GM23338 (cell line): ENCODE results near the gene DBH. TPM values are rescaled to one million over a fixed set of nuclear protein-coding genes. Genes with fewer than 3 reads are reported as not detected.
A peak's percentile ranks its signal among the peaks of the same experiment; 100 is the strongest.

ENCODE experiments used
- ATAC-seq: fragments of 200-7000 bp; cut with Tn5 transposase; 3 replicates; pipeline ENCODE4 v1.9.1; 2020
- DNase-seq: peaks from one replicate; pipeline ENCODE4 v3.0.0-alpha.2; 2015; ENCODE audit warnings: low spot score
- H2AFZ ChIP-seq: fragments of 200-600 bp; sonication (generic); 2 replicates; pipeline ENCODE4 v1.8.0; 2016; ENCODE audit warnings: antibody characterized with exemption, mild to moderate bottlenecking, moderate library complexity
- H3F3A ChIP-seq: fragments of 200-600 bp; sonication (generic); replicated peaks from 2 replicates; pipeline ENCODE4 v1.8.0; 2017; ENCODE audit warnings: antibody characterized with exemption, mixed run types, low read depth
- H3K27ac ChIP-seq: fragments of 200-600 bp; sonication (generic); 2 replicates; pipeline ENCODE4 v1.6.1; 2016; ENCODE audit warnings: low read depth
- H3K27me3 ChIP-seq: fragments of 200-600 bp; sonication (generic); 2 replicates; pipeline ENCODE4 v1.8.0; 2016; ENCODE audit warnings: mild to moderate bottlenecking, mixed run types, moderate library complexity; ENCODE audit not compliant: insufficient read depth
- H3K36me3 ChIP-seq: fragments of 200-600 bp; sonication (generic); 2 replicates; pipeline ENCODE4 v1.8.0; 2016; ENCODE audit warnings: mild to moderate bottlenecking; ENCODE audit not compliant: insufficient read depth
- H3K4me1 ChIP-seq: fragments of 200-600 bp; sonication (generic); 2 replicates; pipeline ENCODE4 v1.8.0; 2016; ENCODE audit warnings: mild to moderate bottlenecking, moderate library complexity; ENCODE audit not compliant: insufficient read depth
- H3K4me2 ChIP-seq: fragments of 200-600 bp; sonication (generic); 2 replicates; pipeline ENCODE4 v1.7.1; 2017; ENCODE audit warnings: mixed run types
- H3K4me3 ChIP-seq: fragments of 200-600 bp; sonication (generic); 2 replicates; pipeline ENCODE4 v1.6.1; 2016; ENCODE audit warnings: mixed run types
- H3K79me2 ChIP-seq: fragments of 200-600 bp; sonication (generic); replicated peaks from 2 replicates; pipeline ENCODE4 v1.8.0; 2017; ENCODE audit warnings: mild to moderate bottlenecking; ENCODE audit not compliant: insufficient read depth
- H3K9me2 ChIP-seq: fragments of 200-600 bp; sonication (generic); 2 replicates; pipeline ENCODE4 v1.8.0; 2017; ENCODE audit not compliant: insufficient read depth
- H4K20me1 ChIP-seq: fragments of 200-600 bp; sonication (generic); replicated peaks from 2 replicates; pipeline ENCODE4 v1.8.0; 2017; ENCODE audit warnings: mild to moderate bottlenecking; ENCODE audit not compliant: insufficient read depth
- H3K27ac Mint-ChIP-seq: 2 replicates; pipeline ENCODE4 v1.8.0; 2020; ENCODE audit warnings: inconsistent platforms, mild to moderate bottlenecking, moderate library complexity, mixed read lengths
- H3K27me3 Mint-ChIP-seq: 3 replicates; pipeline ENCODE4 v1.8.0; 2022; ENCODE audit warnings: low read depth, mild to moderate bottlenecking, moderate library complexity, mixed read lengths, inconsistent platforms; ENCODE audit not compliant: insufficient read depth, poor library complexity
- H3K36me3 Mint-ChIP-seq: 3 replicates; pipeline ENCODE4 v1.8.0; 2021; ENCODE audit warnings: low read depth, mild to moderate bottlenecking, inconsistent platforms, moderate library complexity, mixed read lengths
- H3K4me1 Mint-ChIP-seq: 3 replicates; pipeline ENCODE4 v1.8.0; 2020; ENCODE audit warnings: mild to moderate bottlenecking, inconsistent platforms, mixed read lengths
- H3K4me3 Mint-ChIP-seq: 3 replicates; pipeline ENCODE4 v1.8.0; 2021; ENCODE audit warnings: moderate library complexity, mild to moderate bottlenecking, inconsistent platforms, mixed read lengths
- H3K9me3 Mint-ChIP-seq: 3 replicates; pipeline ENCODE4 v1.8.0; 2020; ENCODE audit warnings: moderate library complexity, mild to moderate bottlenecking, inconsistent platforms, mixed read lengths
- CREB1 ChIP-seq: fragments of 250-450 bp; sonication (Bioruptor Pico); IDR thresholded peaks from 2 replicates; pipeline ENCODE4 v1.5.0; 2020; ENCODE audit warnings: low read depth, mild to moderate bottlenecking, moderate library complexity
- EZH2 ChIP-seq: fragments of 200-600 bp; sonication (generic); IDR thresholded peaks from one replicate; pipeline ENCODE4 v1.8.0; 2017; ENCODE audit warnings: antibody characterized with exemption, mild to moderate bottlenecking, low read depth; ENCODE audit not compliant: unreplicated experiment
- EZH2phosphoT487 ChIP-seq: fragments of 200-600 bp; sonication (generic); IDR thresholded peaks from one replicate; pipeline ENCODE4 v1.8.1; 2018; ENCODE audit warnings: antibody characterized with exemption; ENCODE audit not compliant: unreplicated experiment
- JUNB ChIP-seq: IDR thresholded peaks from one replicate; pipeline ENCODE4 v1.6.1; 2016; ENCODE audit warnings: antibody characterized with exemption; ENCODE audit not compliant: unreplicated experiment
- NANOG ChIP-seq: IDR thresholded peaks from 2 replicates; pipeline ENCODE4 v1.6.1; 2016; ENCODE audit warnings: antibody characterized with exemption, borderline replicate concordance
- POLR2AphosphoS5 ChIP-seq: IDR thresholded peaks from 2 replicates; pipeline ENCODE4 v1.6.1; 2016; ENCODE audit warnings: antibody characterized with exemption, low read depth
- ZNF114 ChIP-seq: fragments of 250-450 bp; sonication (Bioruptor Pico); IDR thresholded peaks from 2 replicates; pipeline ENCODE4 v1.5.0; 2020; ENCODE audit warnings: mild to moderate bottlenecking, moderate library complexity
- ZNF331 ChIP-seq: fragments of 250-450 bp; sonication (Bioruptor Pico); IDR thresholded peaks from 2 replicates; pipeline ENCODE4 v1.5.0; 2020; ENCODE audit warnings: low read depth, mild to moderate bottlenecking, moderate library complexity
- polyA plus RNA-seq: library from polyadenylated mRNA; unstranded; fragments of >200 nt; fragmentation: Nextera tagmentation; extraction: Ambion mirVana; gene quantifications from 2 replicates; pipeline ENCODE4 v1.2.1, GENCODE V29; 2016
- total RNA-seq: library from RNA; depleted of rRNA; stranded (reverse); fragments of >200 nt; shearing (Covaris generic); gene quantifications from 2 replicates; pipeline ENCODE4 v1.2.3, GENCODE V29; 2014
- TF ChIP-seq, protein P1 (sequence below), 2 experiments: fragments of 200-600 bp in 1 of 2; sonication (generic) in 1 of 2; conservative IDR thresholded peaks; 2 replicates each; pipeline versions ENCODE4 v1.5.1 to v1.6.1; 2016 to 2017; ENCODE audit warnings: antibody characterized with exemption in 2 of 2, low read depth in 2 of 2, mild to moderate bottlenecking in 2 of 2, moderate library complexity in 1 of 2
- TF ChIP-seq, protein P2 (sequence below): fragments of 250-450 bp; sonication (Bioruptor Pico); IDR thresholded peaks from 2 replicates; pipeline ENCODE4 v1.5.0; 2020; ENCODE audit warnings: mild to moderate bottlenecking, moderate library complexity
- TF ChIP-seq, protein P3 (sequence below): IDR thresholded peaks from 2 replicates; pipeline ENCODE4 v1.6.1; 2016; ENCODE audit warnings: antibody characterized with exemption

The DBH gene
- total and polyA plus RNA-seq, 2 experiments from 2014 or later, result 0.08 to 0.24 TPM

DNA sequence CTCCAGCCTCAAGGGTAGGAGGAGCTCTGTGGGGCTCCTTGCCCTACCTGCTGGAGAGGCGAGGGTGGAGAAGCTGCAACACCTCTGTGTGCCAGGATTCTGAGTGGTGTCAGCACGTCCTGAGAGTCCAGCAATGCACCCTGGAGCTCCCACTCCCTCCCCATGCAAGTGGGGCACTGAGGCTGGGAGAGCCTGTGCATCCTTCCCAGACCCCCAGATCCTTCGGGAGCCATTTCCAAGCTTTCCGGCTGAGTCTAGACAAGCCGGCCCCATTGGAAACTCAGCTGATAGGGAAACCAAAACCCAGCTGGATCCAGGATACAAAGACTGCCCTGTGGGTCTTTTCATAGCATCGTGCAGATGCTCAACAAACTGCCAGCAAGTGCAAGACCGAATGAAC lies 28.8 kb upstream of the DBH start:
- no peaks in the 10 kb centered on the region for H3K9me3 Mint-ChIP-seq
- H3K4me3 Mint-ChIP-seq, result no peak overlapping the region
- no peak overlapping the region for H2AFZ ChIP-seq
- no peak overlapping the region for H3K4me2 ChIP-seq
- peaks cover 15% of the 10 kb centered on the region for H3K27me3 ChIP-seq
- TF ChIP-seq ZNF114 (CRISPR knock-in tag) (no peak), POLR2AphosphoS5 (no peak)
- H3K4me1 ChIP-seq, result no peaks in the 10 kb centered on the region; the same call in 1 of the 2 replicates
- no peak overlapping the region for H3K27ac Mint-ChIP-seq
- H3K27ac ChIP-seq, result no peak overlapping the region
- H3K27me3 Mint-ChIP-seq, result peaks cover 17% of the 10 kb centered on the region
- no peaks in the 10 kb centered on the region for H3K9me2 ChIP-seq
- no peaks in the 10 kb centered on the region for H3K79me2 ChIP-seq
- DNase-seq (no peak), ATAC-seq (no peak)
- H3K4me3 ChIP-seq, result no peak overlapping the region
- H3K4me1 Mint-ChIP-seq, result peaks cover 21% of the 10 kb centered on the region
- H3K36me3 Mint-ChIP-seq, result no peaks in the 10 kb centered on the region
- H3K36me3 ChIP-seq, result no peaks in the 10 kb centered on the region
- H3F3A ChIP-seq, result no peaks in the 10 kb centered on the region
- no peaks in the 10 kb centered on the region for H4K20me1 ChIP-seq

DNA sequence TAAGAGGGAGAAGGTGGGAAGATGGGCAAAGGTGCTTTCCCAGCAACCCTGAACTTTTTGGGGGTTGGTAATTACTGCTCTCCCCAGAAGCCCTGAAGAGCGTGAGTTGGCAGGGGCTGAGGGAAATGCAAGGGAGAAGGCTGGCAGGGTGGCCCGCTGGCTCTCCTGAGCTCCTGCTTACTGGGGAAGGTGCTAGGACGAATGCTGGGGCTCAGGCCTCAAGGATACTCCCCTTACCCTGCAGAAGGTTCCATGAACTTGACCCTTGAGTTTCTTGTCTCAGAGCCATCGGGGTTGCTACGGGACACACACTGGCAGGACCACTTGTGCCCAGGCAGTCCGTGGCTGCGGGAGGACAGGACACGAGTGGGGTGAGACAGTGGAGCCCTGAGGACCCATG lies 28.2 kb upstream of the DBH start:
- H3K27ac Mint-ChIP-seq, result no peak overlapping the region
- no peaks in the 10 kb centered on the region for H3F3A ChIP-seq
- H3K4me2 ChIP-seq, result no peak overlapping the region
- no peaks in the 10 kb centered on the region for H3K36me3 ChIP-seq
- H2AFZ ChIP-seq, result no peak overlapping the region
- no peaks in the 10 kb centered on the region for H3K36me3 Mint-ChIP-seq
- H3K4me1 Mint-ChIP-seq, result peaks cover 17% of the 10 kb centered on the region
- ATAC-seq (no peak), DNase-seq (no peak)
- H3K4me3 Mint-ChIP-seq, result peak overlapping the region; percentile 58; the same call in 2 of the 3 replicates
- no peak overlapping the region for H3K4me3 ChIP-seq
- H4K20me1 ChIP-seq, result no peaks in the 10 kb centered on the region
- H3K79me2 ChIP-seq, result no peaks in the 10 kb centered on the region
- no peak overlapping the region for H3K27ac ChIP-seq
- no peaks in the 10 kb centered on the region; the same call in 1 of the 2 replicates for H3K4me1 ChIP-seq
- peaks cover 17% of the 10 kb centered on the region for H3K27me3 Mint-ChIP-seq
- H3K9me2 ChIP-seq, result no peaks in the 10 kb centered on the region
- H3K9me3 Mint-ChIP-seq, result no peaks in the 10 kb centered on the region
- peaks cover 15% of the 10 kb centered on the region for H3K27me3 ChIP-seq
- TF ChIP-seq JUNB, result no peak
- TF ChIP-seq ZNF114 (CRISPR knock-in tag), result no peak
- TF ChIP-seq EZH2phosphoT487, result no peak
- TF ChIP-seq, protein P1, sequence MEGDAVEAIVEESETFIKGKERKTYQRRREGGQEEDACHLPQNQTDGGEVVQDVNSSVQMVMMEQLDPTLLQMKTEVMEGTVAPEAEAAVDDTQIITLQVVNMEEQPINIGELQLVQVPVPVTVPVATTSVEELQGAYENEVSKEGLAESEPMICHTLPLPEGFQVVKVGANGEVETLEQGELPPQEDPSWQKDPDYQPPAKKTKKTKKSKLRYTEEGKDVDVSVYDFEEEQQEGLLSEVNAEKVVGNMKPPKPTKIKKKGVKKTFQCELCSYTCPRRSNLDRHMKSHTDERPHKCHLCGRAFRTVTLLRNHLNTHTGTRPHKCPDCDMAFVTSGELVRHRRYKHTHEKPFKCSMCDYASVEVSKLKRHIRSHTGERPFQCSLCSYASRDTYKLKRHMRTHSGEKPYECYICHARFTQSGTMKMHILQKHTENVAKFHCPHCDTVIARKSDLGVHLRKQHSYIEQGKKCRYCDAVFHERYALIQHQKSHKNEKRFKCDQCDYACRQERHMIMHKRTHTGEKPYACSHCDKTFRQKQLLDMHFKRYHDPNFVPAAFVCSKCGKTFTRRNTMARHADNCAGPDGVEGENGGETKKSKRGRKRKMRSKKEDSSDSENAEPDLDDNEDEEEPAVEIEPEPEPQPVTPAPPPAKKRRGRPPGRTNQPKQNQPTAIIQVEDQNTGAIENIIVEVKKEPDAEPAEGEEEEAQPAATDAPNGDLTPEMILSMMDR (conservative IDR thresholded peaks at IDR 0.05; ENCODE audit: low read depth in 2 of 2), result no peak
- TF ChIP-seq EZH2, result no peak
- TF ChIP-seq, protein P2, sequence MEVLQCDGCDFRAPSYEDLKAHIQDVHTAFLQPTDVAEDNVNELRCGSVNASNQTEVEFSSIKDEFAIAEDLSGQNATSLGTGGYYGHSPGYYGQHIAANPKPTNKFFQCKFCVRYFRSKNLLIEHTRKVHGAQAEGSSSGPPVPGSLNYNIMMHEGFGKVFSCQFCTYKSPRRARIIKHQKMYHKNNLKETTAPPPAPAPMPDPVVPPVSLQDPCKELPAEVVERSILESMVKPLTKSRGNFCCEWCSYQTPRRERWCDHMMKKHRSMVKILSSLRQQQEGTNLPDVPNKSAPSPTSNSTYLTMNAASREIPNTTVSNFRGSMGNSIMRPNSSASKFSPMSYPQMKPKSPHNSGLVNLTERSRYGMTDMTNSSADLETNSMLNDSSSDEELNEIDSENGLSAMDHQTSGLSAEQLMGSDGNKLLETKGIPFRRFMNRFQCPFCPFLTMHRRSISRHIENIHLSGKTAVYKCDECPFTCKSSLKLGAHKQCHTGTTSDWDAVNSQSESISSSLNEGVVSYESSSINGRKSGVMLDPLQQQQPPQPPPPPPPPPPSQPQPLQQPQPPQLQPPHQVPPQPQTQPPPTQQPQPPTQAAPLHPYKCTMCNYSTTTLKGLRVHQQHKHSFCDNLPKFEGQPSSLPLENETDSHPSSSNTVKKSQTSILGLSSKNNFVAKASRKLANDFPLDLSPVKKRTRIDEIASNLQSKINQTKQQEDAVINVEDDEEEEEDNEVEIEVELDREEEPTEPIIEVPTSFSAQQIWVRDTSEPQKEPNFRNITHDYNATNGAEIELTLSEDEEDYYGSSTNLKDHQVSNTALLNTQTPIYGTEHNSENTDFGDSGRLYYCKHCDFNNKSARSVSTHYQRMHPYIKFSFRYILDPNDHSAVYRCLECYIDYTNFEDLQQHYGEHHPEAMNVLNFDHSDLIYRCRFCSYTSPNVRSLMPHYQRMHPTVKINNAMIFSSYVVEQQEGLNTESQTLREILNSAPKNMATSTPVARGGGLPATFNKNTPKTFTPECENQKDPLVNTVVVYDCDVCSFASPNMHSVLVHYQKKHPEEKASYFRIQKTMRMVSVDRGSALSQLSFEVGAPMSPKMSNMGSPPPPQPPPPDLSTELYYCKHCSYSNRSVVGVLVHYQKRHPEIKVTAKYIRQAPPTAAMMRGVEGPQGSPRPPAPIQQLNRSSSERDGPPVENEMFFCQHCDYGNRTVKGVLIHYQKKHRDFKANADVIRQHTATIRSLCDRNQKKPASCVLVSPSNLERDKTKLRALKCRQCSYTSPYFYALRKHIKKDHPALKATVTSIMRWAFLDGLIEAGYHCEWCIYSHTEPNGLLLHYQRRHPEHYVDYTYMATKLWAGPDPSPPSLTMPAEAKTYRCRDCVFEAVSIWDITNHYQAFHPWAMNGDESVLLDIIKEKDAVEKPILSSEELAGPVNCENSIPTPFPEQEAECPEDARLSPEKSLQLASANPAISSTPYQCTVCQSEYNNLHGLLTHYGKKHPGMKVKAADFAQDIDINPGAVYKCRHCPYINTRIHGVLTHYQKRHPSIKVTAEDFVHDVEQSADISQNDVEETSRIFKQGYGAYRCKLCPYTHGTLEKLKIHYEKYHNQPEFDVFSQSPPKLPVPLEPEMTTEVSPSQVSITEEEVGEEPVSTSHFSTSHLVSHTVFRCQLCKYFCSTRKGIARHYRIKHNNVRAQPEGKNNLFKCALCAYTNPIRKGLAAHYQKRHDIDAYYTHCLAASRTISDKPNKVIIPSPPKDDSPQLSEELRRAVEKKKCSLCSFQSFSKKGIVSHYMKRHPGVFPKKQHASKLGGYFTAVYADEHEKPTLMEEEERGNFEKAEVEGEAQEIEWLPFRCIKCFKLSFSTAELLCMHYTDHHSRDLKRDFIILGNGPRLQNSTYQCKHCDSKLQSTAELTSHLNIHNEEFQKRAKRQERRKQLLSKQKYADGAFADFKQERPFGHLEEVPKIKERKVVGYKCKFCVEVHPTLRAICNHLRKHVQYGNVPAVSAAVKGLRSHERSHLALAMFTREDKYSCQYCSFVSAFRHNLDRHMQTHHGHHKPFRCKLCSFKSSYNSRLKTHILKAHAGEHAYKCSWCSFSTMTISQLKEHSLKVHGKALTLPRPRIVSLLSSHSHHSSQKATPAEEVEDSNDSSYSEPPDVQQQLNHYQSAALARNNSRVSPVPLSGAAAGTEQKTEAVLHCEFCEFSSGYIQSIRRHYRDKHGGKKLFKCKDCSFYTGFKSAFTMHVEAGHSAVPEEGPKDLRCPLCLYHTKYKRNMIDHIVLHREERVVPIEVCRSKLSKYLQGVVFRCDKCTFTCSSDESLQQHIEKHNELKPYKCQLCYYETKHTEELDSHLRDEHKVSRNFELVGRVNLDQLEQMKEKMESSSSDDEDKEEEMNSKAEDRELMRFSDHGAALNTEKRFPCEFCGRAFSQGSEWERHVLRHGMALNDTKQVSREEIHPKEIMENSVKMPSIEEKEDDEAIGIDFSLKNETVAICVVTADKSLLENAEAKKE (CRISPR knock-in tag), result no peak
- TF ChIP-seq ZNF331, result no peak
- TF ChIP-seq, protein P3, sequence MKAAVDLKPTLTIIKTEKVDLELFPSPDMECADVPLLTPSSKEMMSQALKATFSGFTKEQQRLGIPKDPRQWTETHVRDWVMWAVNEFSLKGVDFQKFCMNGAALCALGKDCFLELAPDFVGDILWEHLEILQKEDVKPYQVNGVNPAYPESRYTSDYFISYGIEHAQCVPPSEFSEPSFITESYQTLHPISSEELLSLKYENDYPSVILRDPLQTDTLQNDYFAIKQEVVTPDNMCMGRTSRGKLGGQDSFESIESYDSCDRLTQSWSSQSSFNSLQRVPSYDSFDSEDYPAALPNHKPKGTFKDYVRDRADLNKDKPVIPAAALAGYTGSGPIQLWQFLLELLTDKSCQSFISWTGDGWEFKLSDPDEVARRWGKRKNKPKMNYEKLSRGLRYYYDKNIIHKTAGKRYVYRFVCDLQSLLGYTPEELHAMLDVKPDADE, result no peak
- no peak for TF ChIP-seq NANOG
- TF ChIP-seq POLR2AphosphoS5, result no peak
- no peak for TF ChIP-seq CREB1 (CRISPR knock-in tag)
